Liver (tissue), 3 donors: ENCODE results near the gene PLCXD3.

Experiments used
- ATF3 ChIP-seq: IDR thresholded peaks from 2 replicates; pipeline ENCODE4 v1.6.1; 2016; ENCODE audit warnings: antibody characterized with exemption
- CTCF ChIP-seq: fragments of 150-350 bp; IDR thresholded peaks from 2 replicates; pipeline ENCODE4 v1.5.1; 2017; ENCODE audit warnings: improper control_type of control experiment, low read depth, low read length; ENCODE audit not compliant: missing input control
- EGR1 ChIP-seq, 2 donors: IDR thresholded peaks; 2 replicates each; pipeline ENCODE4 v1.6.1; 2016 to 2018; ENCODE audit warnings: antibody characterized with exemption in 2 of 2, low read depth in 2 of 2
- FOXA2 ChIP-seq: IDR thresholded peaks from 2 replicates; pipeline ENCODE4 v1.6.1; 2016; ENCODE audit warnings: antibody characterized with exemption
- GABPA ChIP-seq, 2 donors: IDR thresholded peaks in 1 of 2; conservative IDR thresholded peaks in 1 of 2; 2 replicates each; pipeline ENCODE4 v1.6.1; 2016; ENCODE audit warnings: antibody characterized with exemption in 2 of 2, mild to moderate bottlenecking in 1 of 2, moderate library complexity in 1 of 2
- JUND ChIP-seq, 2 donors: IDR thresholded peaks; 2 replicates each; pipeline ENCODE4 v1.6.1; 2016; ENCODE audit warnings: antibody characterized with exemption in 2 of 2
- MAX ChIP-seq: IDR thresholded peaks from 2 replicates; pipeline ENCODE4 v1.6.1; 2016; ENCODE audit warnings: antibody characterized with exemption
- RAD21 ChIP-seq, 2 donors: IDR thresholded peaks; 2 replicates each; pipeline ENCODE4 v1.6.1; 2016; ENCODE audit warnings: antibody characterized with exemption in 2 of 2, mild to moderate bottlenecking in 2 of 2
- REST ChIP-seq: IDR thresholded peaks from 2 replicates; pipeline ENCODE4 v1.6.1; 2016; ENCODE audit warnings: antibody characterized with exemption, mild to moderate bottlenecking
- RXRA ChIP-seq, 2 donors: IDR thresholded peaks; 2 replicates each; pipeline ENCODE4 v1.6.1; 2017 to 2018; ENCODE audit warnings: antibody characterized with exemption in 2 of 2, mild to moderate bottlenecking in 1 of 2
- SP1 ChIP-seq: IDR thresholded peaks from 2 replicates; pipeline ENCODE4 v1.6.1; 2018; ENCODE audit warnings: antibody characterized with exemption, mild to moderate bottlenecking
- donor health status: healthy.
- donor health status: healthy.

GRCh38 chr5:41414598-41414997 lies 95.8 kb downstream of the PLCXD3 start:
- TF ChIP-seq JUND (IDR thresholded peaks at IDR 0.05) (peak; percentile 54 to 57), CTCF (no peak), RXRA (IDR thresholded peaks at IDR 0.05) (no peak), ATF3 (no peak), RAD21 (IDR thresholded peaks at IDR 0.05) (no peak), SP1 (no peak), MAX (no peak), FOXA2 (no peak), REST (no peak), EGR1 (IDR thresholded peaks at IDR 0.05; ENCODE audit: low read depth in 2 of 2) (no peak), GABPA (IDR thresholded peaks at IDR 0.05 in 1 of 2, conservative IDR thresholded peaks at IDR 0.05 in 1 of 2) (no peak)
